ENCODE results near the gene EPX.

- TF ChIP-seq MAX (IDR thresholded peaks at IDR 0.05) (no peak), YY1 (IDR thresholded peaks at IDR 0.05; ENCODE audit: low read depth) (no peak), RAD21 (IDR thresholded peaks at IDR 0.05; ENCODE audit: low read depth) (no peak)
Measured at GRCh38 chr17:58195518-58196123, 3.1 kb downstream of the EPX start.

Data from Ishikawa (cell line).